Measurements from ENCODE around the gene SBF2.

DNA sequence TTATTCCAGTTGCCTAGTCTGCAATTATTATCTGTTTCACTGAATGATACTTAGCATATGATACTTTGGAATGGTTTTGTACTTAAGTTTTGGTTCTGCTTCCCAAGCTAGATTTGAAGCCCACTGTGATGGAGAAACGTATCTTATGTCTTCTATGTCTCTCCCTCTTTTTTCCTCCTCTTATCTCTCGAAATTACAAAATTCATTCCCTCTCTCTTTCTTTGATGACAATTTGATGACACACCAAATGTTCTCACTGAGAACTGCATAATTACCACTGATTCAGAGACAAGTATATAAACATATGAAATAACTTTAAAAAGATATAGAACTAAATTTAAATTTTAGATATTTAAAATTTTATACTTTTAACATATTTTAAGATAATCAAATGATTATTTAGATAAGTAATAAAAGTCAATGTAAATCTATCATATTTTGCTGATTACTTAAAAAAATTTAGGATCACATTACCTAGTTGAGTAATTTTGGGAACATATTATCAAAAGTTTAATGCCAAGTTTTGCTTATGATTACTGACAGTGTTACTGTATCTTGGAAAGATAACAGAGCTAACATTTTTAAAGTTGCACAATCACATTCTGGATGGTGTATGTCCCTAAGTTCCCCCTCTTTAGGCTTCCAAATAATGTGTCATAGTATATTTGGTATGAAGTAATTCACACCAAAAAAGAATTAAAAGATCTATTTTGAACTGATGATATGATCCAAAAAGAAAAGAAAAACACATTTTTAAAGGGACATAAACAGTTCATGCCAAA, 255.3 kb downstream of the SBF2 start:
- TF ChIP-seq, protein P1, sequence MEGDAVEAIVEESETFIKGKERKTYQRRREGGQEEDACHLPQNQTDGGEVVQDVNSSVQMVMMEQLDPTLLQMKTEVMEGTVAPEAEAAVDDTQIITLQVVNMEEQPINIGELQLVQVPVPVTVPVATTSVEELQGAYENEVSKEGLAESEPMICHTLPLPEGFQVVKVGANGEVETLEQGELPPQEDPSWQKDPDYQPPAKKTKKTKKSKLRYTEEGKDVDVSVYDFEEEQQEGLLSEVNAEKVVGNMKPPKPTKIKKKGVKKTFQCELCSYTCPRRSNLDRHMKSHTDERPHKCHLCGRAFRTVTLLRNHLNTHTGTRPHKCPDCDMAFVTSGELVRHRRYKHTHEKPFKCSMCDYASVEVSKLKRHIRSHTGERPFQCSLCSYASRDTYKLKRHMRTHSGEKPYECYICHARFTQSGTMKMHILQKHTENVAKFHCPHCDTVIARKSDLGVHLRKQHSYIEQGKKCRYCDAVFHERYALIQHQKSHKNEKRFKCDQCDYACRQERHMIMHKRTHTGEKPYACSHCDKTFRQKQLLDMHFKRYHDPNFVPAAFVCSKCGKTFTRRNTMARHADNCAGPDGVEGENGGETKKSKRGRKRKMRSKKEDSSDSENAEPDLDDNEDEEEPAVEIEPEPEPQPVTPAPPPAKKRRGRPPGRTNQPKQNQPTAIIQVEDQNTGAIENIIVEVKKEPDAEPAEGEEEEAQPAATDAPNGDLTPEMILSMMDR (IDR thresholded peaks at IDR 0.05): no peak
- TF ChIP-seq POLR2A (IDR thresholded peaks at IDR 0.05): no peak

All from esophagus squamous epithelium (tissue), 4 donors.